ENCODE data around the gene BIRC2.

Gene BIRC2

GRCh38 chr11:102402548-102402947 lies 55.5 kb downstream of the BIRC2 start:
- no peak for DNase-seq (ENCODE audit: low read depth)

GRCh38 chr11:102405501-102405900 lies 58.5 kb downstream of the BIRC2 start:
- DNase-seq (ENCODE audit: low read depth), result no peak

- no peak for DNase-seq (ENCODE audit: low read depth)
These were observed 59.1 kb downstream of the BIRC2 start for GRCh38 chr11:102406099-102406498.

- no peak for DNase-seq (ENCODE audit: low read depth)
These were observed 60.9 kb downstream of the BIRC2 start for GRCh38 chr11:102407901-102408300.

- no peak for DNase-seq (ENCODE audit: low read depth)
These were observed 61.3 kb downstream of the BIRC2 start for GRCh38 chr11:102408339-102408738.

GRCh38 chr11:102410382-102410784 lies 63.4 kb downstream of the BIRC2 start:
- DNase-seq (ENCODE audit: low read depth), result no peak

GRCh38 chr11:102411142-102411541 lies 64.1 kb downstream of the BIRC2 start:
- DNase-seq (ENCODE audit: low read depth), result no peak

GRCh38 chr11:102413497-102413896 lies 66.5 kb downstream of the BIRC2 start:
- DNase-seq (ENCODE audit: low read depth), result no peak

- DNase-seq (ENCODE audit: low read depth), result no peak
These were observed 67.5 kb downstream of the BIRC2 start for GRCh38 chr11:102414559-102414958.

GRCh38 chr11:102415304-102415916 lies 68.4 kb downstream of the BIRC2 start:
- no peak for DNase-seq (ENCODE audit: low read depth)

GRCh38 chr11:102416976-102417375 lies 70.0 kb downstream of the BIRC2 start:
- DNase-seq (ENCODE audit: low read depth), result no peak

- DNase-seq (ENCODE audit: low read depth), result no peak
These were observed 72.2 kb downstream of the BIRC2 start for GRCh38 chr11:102419181-102419580.

GRCh38 chr11:102420547-102420946 lies 73.5 kb downstream of the BIRC2 start:
- DNase-seq (ENCODE audit: low read depth), result no peak

GRCh38 chr11:102421261-102421660 lies 74.2 kb downstream of the BIRC2 start:
- no peak for DNase-seq (ENCODE audit: low read depth)

GRCh38 chr11:102422817-102423712 lies 76.1 kb downstream of the BIRC2 start:
- no peak for DNase-seq (ENCODE audit: low read depth)

- DNase-seq (ENCODE audit: low read depth), result no peak
These were observed 76.9 kb downstream of the BIRC2 start for GRCh38 chr11:102423936-102424335.

- DNase-seq (ENCODE audit: low read depth), result no peak
These were observed 79.0 kb downstream of the BIRC2 start for GRCh38 chr11:102426000-102426399.

GRCh38 chr11:102426570-102426969 lies 79.6 kb downstream of the BIRC2 start:
- no peak for DNase-seq (ENCODE audit: low read depth)

GRCh38 chr11:102427068-102427467 lies 80.1 kb downstream of the BIRC2 start:
- DNase-seq (ENCODE audit: low read depth), result no peak
